GM21515 (cell line): Measurements from ENCODE around the gene CLIP2.
"Not testable (repeated sequence)": the region's sequence is repeated elsewhere in the genome, so short reads cannot be mapped to it uniquely, and the experiment has no call there.

Source experiments
- ATAC-seq: cut with Tn5 transposase; IDR thresholded peaks from one replicate; pipeline ENCODE4 v1.9.1; 2021; ENCODE audit not compliant: unreplicated experiment

Gene CLIP2

GRCh38 chr7:74289018-74289658, at the start of gene CLIP2:
Gene CLIP2, plus strand, starts transcription at chr7:74289407. Its CDS starts 28,140 bp downstream, at chr7:74317547.
- ATAC-seq, result no peak

DNA sequence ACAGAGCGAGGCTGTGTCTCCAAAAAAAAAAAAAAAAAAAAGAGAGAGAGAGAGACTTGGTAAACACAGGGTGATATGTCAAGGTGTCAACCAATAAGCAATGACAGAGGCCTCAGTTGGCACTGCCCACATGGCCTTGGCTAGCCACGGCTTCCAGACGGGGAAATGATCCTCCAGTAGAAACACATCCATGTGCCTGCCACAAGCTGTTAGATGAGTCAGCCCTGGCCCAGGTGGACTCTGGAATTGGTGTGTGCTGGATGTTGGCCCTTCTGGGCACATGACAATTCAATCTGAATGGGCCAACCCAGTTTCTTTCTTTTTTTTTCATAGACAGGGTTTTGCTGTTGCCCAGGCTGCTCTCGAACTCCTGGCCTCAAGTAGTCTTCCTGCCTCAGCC, 48.7 kb upstream of the CLIP2 start:
- no peak for ATAC-seq

- no peak for ATAC-seq
Measured at GRCh38 chr7:74242122-74242443, 47.1 kb upstream of the CLIP2 start.

DNA sequence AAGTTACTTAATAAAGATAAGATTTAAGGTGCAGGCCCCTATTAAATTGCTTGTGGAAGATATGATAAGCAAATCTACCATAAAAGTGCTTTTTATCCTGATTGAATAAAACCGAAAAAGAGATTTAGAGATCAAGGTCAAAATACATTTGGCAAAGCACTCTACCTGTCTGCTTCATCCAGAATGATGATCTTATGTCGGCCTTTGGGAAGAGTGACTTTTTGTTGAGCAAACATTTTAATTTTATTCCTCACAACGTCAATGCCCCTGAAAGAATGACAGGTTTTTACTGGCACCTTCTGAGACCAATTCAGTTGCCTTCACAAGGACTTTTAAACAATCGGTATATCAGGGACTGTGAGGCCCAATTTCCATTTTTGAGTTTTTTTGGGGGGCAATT, 42.7 kb upstream of the CLIP2 start:
- ATAC-seq, result no peak

DNA sequence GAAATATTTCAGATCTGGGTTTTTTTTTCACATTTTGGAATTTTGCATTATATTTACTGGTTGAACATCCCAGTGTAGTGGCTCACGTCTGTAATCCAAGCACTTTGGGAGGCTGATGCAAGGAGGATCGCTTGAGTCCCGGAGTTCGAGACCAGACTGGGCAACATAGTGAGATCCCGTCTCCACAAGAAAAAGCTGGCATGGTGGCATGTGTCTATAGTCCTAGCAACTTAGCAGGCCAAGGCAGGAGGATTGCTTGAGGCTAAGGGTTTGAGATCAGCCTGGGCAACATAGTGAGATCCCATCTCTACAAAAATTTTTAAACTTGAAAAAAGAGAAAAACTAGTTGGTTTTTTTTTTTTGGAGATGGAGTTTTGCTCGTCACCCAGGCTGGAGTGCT, 41.1 kb upstream of the CLIP2 start:
- ATAC-seq, result no peak

DNA sequence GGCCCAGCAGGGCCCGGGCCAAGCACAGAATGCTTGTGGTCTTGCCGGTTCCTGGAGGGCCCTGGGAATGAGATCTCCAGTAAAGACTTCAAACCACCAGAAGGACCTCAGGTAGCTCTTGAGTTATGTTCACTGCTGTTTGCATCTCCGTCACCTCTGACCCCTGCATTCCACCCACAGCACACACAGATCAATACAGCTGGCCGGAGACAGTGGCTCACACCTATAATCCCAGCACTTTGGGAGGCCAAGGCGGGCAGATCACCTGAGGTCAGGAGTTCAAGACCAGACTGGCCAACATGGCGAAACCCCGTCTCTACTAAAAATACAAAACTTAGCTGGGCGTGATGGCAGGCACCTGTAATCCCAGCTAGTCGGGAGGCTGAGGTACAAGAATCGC, 40.1 kb upstream of the CLIP2 start:
- ATAC-seq, result not testable (repeated sequence)

DNA sequence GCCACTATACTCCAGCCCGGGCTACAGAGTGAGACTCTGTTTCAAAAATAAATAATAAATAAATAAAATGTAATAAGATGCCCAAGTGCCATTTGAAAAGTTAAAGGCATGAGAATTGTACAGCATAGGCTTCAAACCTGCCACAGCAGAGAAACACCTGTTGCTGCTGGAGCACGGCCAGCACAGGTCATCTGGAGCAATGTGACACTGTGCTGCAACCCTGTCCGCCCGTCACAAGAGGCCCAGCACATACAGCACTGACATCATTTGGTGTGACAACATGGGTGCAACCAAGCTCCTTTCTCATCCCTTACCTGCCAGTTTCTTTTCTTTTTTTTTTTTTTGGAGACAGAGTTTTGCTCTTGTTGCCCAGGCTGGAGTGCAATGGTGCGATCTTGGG, 36.3 kb upstream of the CLIP2 start:
- ATAC-seq, result no peak

- ATAC-seq, result no peak
Measured at GRCh38 chr7:74253331-74253730, 35.9 kb upstream of the CLIP2 start.

GRCh38 chr7:74253835-74254128, 35.4 kb upstream of the CLIP2 start:
- no peak for ATAC-seq

DNA sequence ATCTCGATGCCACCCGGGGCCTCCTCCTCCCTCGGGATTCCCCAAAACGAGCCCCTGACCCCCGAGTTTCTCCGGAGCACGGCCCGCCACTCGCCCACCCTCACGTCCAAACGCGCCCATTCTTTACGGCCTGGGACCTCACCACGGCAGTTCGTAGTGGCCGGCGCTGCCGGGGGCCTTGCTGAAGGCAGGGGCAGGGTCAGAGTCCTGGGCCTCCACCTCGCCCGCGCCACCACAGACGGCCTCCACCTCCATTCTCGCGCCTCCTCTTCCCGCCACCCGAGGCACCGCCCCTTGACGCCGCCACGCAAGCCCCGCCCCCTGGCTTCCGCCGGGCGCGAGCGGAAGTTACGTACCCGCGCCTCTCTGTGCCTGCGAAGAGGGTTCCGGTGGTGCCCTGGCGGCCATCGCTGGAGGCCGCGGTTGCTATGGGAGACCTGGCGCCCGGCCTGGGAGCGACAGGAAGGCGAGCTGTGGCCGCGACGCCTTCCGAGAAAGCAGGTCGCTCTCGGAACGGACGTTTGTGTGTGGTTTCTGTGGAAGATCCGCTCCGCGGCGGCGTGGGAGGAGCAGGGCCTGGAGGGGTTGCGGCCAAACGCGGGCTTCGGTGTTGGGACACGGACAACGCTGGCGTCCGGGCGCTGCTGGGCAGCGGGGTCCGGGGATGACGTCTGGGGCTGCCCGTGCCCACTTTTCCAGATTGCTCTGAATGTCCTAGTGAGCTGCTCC, 34.9 kb upstream of the CLIP2 start, which contains the start of gene RFC2:
TSS of gene RFC2 (minus strand) at position 271 of the 729 bp plus-strand sequence. CDS start at position 255, 16 bp downstream.
- ATAC-seq, result peak; percentile 93

DNA sequence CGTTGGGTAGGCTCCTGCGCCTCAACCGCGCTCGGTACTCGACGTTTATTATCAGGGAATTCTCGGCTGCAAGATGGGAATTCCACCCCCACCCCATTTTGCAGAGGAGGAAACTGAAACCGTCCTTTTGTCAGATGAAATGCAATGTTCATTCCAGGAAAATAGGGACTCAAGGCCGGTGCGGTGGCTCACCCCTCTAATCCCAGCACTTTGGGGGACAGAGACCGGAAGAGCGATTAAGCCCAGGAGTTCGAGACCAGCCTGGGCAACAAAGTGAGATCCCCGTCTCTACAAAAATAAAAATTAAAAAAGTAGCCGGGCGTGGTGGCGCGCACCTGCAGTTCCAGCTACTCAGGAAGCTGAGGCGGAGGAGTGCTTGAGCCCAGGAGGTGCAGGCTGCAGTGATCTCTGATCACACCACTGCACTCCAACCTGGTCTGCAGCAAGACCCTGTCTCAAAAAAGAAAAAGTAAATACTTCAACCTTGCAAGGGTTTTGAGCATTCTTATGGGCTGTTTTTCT, 34.3 kb upstream of the CLIP2 start:
- ATAC-seq, result no peak

DNA sequence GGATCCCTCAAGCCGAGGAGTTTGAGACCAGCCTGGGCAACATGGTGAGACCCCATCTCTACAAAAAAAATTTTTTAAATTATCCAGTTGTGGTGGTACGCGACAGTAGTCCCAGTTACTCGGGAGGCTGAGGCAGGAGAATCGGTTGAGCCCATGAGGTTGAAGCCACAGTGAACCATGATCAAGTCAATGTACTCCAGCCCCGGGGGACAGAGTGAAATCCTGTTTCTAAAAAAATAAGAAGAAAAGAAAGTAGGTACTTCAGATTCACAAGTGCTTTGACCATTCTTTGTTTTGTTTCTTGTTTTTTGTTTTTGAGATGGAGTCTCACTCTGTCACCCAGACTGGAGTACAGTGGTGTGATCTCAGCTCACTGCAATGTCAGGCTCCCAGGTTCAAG, 33.7 kb upstream of the CLIP2 start:
- not testable (repeated sequence) for ATAC-seq

- no peak for ATAC-seq
Measured at GRCh38 chr7:74256491-74257408, 32.5 kb upstream of the CLIP2 start.

GRCh38 chr7:74258639-74259038, 30.6 kb upstream of the CLIP2 start:
- no peak for ATAC-seq

- no peak for ATAC-seq
Measured at GRCh38 chr7:74262639-74263398, 26.4 kb upstream of the CLIP2 start.

DNA sequence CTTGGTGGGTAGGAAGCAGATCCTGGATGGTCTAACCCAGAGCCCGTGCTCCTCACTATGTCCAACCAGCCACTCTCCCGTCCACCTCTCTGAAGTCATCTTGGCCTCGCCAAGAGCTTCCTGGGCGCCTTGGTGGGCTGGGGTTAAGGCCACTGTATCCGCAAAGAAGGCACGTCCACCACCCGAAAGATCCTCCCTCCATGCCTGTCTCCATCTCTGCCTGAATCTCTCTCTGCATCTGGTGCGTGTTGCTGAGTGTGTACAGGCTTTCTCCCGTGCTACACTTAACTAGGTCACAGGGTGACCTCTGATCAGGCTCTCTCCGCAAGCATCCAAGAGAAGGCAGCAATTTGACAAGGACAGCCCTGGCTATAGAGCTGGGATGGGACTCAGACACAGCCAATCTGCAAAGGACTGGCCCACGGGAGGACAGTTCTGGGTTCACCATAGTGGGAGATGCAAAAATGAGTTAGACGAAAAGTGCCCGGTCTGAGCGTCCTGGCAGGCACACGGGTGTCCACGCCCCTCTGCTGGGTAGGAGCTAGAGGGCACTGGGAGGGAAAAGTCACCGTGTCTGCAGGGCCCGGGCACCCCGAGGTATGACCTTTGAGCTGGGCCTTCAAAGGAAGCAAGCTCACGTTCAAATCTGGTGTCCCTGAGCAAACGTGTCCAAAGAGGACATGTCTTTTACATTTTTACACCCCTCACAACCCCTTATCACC, 25.6 kb upstream of the CLIP2 start:
- ATAC-seq, result no peak

DNA sequence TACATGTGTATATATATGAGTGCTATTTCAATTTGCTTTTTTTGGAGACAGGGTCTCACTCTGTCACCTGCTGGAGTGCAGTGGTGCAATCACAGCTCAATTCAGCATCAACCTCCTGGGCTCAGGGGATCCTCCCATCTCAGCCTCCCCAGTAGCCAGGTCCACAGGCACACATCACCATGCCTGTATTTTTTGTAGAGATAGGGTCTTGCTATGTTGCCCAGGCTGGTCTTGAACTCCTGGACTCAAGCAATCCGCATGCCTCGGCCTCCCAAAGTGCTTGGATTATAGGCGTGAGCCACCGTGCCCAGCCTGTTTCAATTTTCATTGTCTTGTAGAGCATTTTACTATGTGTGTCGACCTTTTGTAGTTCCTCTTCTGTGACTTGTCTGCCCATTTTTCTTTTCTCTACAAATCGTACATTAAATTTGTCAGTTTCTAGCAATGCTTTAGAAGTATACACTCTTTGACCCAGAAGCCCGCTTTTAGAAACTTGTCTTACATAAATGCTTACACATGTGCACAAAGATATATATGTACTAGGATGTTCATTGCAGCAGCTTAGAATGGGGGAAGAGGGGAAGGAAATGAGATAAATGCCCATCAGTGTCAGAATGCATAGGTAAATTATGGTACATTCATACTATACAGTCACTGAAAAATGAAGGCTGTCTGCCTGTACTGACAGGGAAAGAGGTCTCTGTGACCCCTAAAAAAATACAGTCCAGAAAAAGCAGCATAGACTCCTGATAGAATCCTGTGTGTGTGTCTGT, 22.8 kb upstream of the CLIP2 start:
- ATAC-seq, result no peak

GRCh38 chr7:74267756-74268565, 21.2 kb upstream of the CLIP2 start:
- no peak for ATAC-seq
